K562 (cell line): ENCODE measurements around the gene AMN1. TPM values are rescaled to one million over a fixed set of nuclear protein-coding genes. Genes with fewer than 3 reads are reported as not detected.

Experiments
- BRD9 ChIP-seq: fragments of 450-650 bp; IDR thresholded peaks from 2 replicates; pipeline ENCODE4 v1.6.1; 2018; ENCODE audit warnings: low read depth; ENCODE audit not compliant: partially characterized antibody
- HNRNPH1 ChIP-seq: fragments of 200-400 bp; formaldehyde crosslinking; optimal IDR thresholded peaks from 2 replicates; pipeline ENCODE3; 2017; ENCODE audit warnings: low read depth, mild to moderate bottlenecking, low read length, moderate library complexity
- KAT7 ChIP-seq: sonication (generic); formaldehyde crosslinking; IDR thresholded peaks from 2 replicates; pipeline ENCODE4 v1.8.0; 2022; ENCODE audit warnings: missing genetic modification reagents, mild to moderate bottlenecking, borderline replicate concordance
- MYBL2 ChIP-seq, 2 experiments: fragments of 450-650 bp in 1 of 2; sonication (generic) in 1 of 2; formaldehyde crosslinking in 1 of 2; IDR thresholded peaks; 2 replicates each; pipeline versions ENCODE4 v1.6.1 to v1.8.1; 2017 to 2022; ENCODE audit warnings: borderline replicate concordance in 1 of 2, inconsistent platforms in 1 of 2, low read depth in 1 of 2, mild to moderate bottlenecking in 1 of 2, missing genetic modification reagents in 1 of 2, moderate library complexity in 1 of 2
- NFXL1 ChIP-seq: fragments of 450-650 bp; formaldehyde crosslinking; IDR thresholded peaks from 2 replicates; pipeline ENCODE4 v1.4.0; 2021; ENCODE audit warnings: mild to moderate bottlenecking
- OTX1 ChIP-seq: fragments of 450-650 bp; formaldehyde crosslinking; IDR thresholded peaks from 2 replicates; pipeline ENCODE4 v1.4.0; 2022; ENCODE audit warnings: mild to moderate bottlenecking
- RHOXF2B ChIP-seq: fragments of 250-450 bp; sonication (Bioruptor Pico); conservative IDR thresholded peaks from 2 replicates; pipeline ENCODE4 v1.5.1; 2021
- SAP30 ChIP-seq: fragments of 200-600 bp; sonication (generic); IDR thresholded peaks from 2 replicates; pipeline ENCODE4 v1.6.1; 2012; ENCODE audit warnings: borderline replicate concordance, low read depth, mild to moderate bottlenecking, moderate library complexity, low read length, control low read depth, inconsistent platforms; ENCODE audit not compliant: insufficient read depth, poor library complexity, severe bottlenecking
- SUPT5H ChIP-seq: fragments of 450-650 bp; IDR thresholded peaks from 2 replicates; pipeline ENCODE4 v1.6.1; 2016
- TSC22D4 ChIP-seq: fragments of 450-650 bp; IDR thresholded peaks from 2 replicates; pipeline ENCODE4 v1.6.1; 2016; ENCODE audit warnings: missing genetic modification characterization, missing biosample characterization, control low read depth
- YBX1 ChIP-seq: fragments of 450-650 bp; IDR thresholded peaks from 2 replicates; pipeline ENCODE4 v1.7.1; 2016; ENCODE audit warnings: mild to moderate bottlenecking
- ZNF57 ChIP-seq: fragments of 450-650 bp; formaldehyde crosslinking; IDR thresholded peaks from 2 replicates; pipeline ENCODE4 v1.4.0; 2020; ENCODE audit warnings: mild to moderate bottlenecking, moderate library complexity
- ZNF764 ChIP-seq: fragments of 250-450 bp; sonication (Bioruptor Pico); IDR thresholded peaks from 2 replicates; pipeline ENCODE4 v1.4.0; 2020; ENCODE audit warnings: low read depth, mild to moderate bottlenecking, moderate library complexity
- ZNF778 ChIP-seq: fragments of 450-650 bp; formaldehyde crosslinking; IDR thresholded peaks from 2 replicates; pipeline ENCODE4 v1.4.0; 2020; ENCODE audit warnings: mild to moderate bottlenecking, moderate library complexity
- polyA plus RNA-seq, 8 experiments: library from polyadenylated mRNA; depleted of rRNA in 4 of 8; stranded (reverse) in 5 of 8; unstranded in 3 of 8; fragments of >200 nt; fragmentation: Nextera tagmentation in 2 of 8; fragmentation: Illumina TruSeq in 1 of 8; extraction: Ambion mirVana in 2 of 8; extraction: Trizol in 1 of 8; gene quantifications; 2 replicates each; pipeline versions ENCODE4 v1.2.1 to v1.2.3, GENCODE V29; 2011 to 2014; ENCODE audit warnings: inconsistent platforms in 1 of 8, missing spikeins in 1 of 8
- total RNA-seq, 7 experiments: library from RNA; depleted of rRNA in 6 of 7; stranded (reverse); fragments of >200 nt in 6 of 7; fragmentation: Illumina TruSeq in 2 of 7; extraction: Trizol in 2 of 7; gene quantifications; 2 replicates each; pipeline versions ENCODE4 v1.2.1 to v1.2.3, GENCODE V29; 2011 to 2021; ENCODE audit warnings: low replicate concordance in 1 of 7
- TF ChIP-seq, protein P1 (sequence below), 2 experiments: fragments of 450-650 bp in 1 of 2; sonication (generic) in 1 of 2; formaldehyde crosslinking in 1 of 2; IDR thresholded peaks; 2 replicates each; pipeline versions ENCODE4 v1.7.1 to v1.9.0; 2016 to 2022; ENCODE audit warnings: inconsistent platforms in 1 of 2, mild to moderate bottlenecking in 1 of 2, missing genetic modification reagents in 1 of 2
- TF ChIP-seq, protein P2 (sequence below): sonication (generic); formaldehyde crosslinking; IDR thresholded peaks from 2 replicates; pipeline ENCODE4 v1.8.1; 2023; ENCODE audit warnings: mild to moderate bottlenecking, missing genetic modification reagents, moderate library complexity
- TF ChIP-seq, protein P3 (sequence below): sonication (generic); formaldehyde crosslinking; IDR thresholded peaks from 2 replicates; pipeline ENCODE4 v1.5.0; 2020; ENCODE audit warnings: missing genetic modification reagents

Gene AMN1
- total and polyA plus RNA-seq, 9 of the 15 experiments (the other 6 are each of a cell fraction or from before 2014, with no cell fraction given): 5.2 to 27.6 (median 13.0) TPM

DNA sequence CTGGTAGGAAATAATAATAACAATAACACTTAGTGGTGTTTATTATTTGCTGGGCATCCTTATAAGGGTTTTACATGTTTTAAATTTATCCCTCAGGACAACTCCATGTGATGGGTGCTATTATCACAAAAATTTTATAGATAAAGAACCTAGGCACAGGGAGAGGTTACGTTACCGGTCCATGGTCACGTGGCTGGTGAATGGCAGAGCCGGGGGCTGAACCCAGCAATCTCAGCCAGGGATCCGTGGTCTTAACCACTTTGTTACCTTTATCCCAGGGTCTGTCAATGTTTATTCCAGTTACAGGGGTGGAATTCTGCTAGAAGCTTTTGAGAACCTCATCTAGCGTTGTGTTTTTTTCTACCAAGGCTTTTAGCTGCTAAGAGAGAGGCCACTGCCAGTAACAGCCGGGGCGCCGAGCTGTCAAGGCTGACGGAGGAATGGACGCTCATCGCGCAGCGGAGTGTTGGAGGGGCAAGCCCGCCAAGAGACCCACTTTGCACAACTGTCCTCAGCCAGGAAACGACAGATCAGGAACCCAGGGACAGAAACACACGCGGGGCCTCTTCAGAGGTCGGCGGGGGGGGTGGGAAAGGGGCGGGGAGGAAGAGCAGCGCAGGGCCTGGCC is 418 bp downstream of the AMN1 start (continued):
- TF ChIP-seq, protein P1, sequence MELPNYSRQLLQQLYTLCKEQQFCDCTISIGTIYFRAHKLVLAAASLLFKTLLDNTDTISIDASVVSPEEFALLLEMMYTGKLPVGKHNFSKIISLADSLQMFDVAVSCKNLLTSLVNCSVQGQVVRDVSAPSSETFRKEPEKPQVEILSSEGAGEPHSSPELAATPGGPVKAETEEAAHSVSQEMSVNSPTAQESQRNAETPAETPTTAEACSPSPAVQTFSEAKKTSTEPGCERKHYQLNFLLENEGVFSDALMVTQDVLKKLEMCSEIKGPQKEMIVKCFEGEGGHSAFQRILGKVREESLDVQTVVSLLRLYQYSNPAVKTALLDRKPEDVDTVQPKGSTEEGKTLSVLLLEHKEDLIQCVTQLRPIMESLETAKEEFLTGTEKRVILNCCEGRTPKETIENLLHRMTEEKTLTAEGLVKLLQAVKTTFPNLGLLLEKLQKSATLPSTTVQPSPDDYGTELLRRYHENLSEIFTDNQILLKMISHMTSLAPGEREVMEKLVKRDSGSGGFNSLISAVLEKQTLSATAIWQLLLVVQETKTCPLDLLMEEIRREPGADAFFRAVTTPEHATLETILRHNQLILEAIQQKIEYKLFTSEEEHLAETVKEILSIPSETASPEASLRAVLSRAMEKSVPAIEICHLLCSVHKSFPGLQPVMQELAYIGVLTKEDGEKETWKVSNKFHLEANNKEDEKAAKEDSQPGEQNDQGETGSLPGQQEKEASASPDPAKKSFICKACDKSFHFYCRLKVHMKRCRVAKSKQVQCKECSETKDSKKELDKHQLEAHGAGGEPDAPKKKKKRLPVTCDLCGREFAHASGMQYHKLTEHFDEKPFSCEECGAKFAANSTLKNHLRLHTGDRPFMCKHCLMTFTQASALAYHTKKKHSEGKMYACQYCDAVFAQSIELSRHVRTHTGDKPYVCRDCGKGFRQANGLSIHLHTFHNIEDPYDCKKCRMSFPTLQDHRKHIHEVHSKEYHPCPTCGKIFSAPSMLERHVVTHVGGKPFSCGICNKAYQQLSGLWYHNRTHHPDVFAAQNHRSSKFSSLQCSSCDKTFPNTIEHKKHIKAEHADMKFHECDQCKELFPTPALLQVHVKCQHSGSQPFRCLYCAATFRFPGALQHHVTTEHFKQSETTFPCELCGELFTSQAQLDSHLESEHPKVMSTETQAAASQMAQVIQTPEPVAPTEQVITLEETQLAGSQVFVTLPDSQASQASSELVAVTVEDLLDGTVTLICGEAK (IDR thresholded peaks at IDR 0.05): no peak
- TF ChIP-seq, protein P1 (CRISPR knock-in tag; IDR thresholded peaks at IDR 0.05): no peak
- TF ChIP-seq ZNF778 (CRISPR knock-in tag): no peak
- no peak for TF ChIP-seq OTX1
- TF ChIP-seq MYBL2 (IDR thresholded peaks at IDR 0.05; ENCODE audit: low read depth): no peak
- no peak for TF ChIP-seq MYBL2 (CRISPR knock-in tag; IDR thresholded peaks at IDR 0.05; ENCODE audit: borderline replicate concordance)
- peak; percentile 21; the same call in 1 of the 2 replicates for TF ChIP-seq KAT7
- no peak for TF ChIP-seq YBX1
- TF ChIP-seq SAP30: peak; percentile 62
- TF ChIP-seq, protein P2, sequence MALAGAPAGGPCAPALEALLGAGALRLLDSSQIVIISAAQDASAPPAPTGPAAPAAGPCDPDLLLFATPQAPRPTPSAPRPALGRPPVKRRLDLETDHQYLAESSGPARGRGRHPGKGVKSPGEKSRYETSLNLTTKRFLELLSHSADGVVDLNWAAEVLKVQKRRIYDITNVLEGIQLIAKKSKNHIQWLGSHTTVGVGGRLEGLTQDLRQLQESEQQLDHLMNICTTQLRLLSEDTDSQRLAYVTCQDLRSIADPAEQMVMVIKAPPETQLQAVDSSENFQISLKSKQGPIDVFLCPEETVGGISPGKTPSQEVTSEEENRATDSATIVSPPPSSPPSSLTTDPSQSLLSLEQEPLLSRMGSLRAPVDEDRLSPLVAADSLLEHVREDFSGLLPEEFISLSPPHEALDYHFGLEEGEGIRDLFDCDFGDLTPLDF (CRISPR knock-in tag): no peak
- TF ChIP-seq, protein P3, sequence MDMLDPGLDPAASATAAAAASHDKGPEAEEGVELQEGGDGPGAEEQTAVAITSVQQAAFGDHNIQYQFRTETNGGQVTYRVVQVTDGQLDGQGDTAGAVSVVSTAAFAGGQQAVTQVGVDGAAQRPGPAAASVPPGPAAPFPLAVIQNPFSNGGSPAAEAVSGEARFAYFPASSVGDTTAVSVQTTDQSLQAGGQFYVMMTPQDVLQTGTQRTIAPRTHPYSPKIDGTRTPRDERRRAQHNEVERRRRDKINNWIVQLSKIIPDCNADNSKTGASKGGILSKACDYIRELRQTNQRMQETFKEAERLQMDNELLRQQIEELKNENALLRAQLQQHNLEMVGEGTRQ (CRISPR knock-in tag): peak; percentile 89
- TF ChIP-seq TSC22D4 (tag): no peak
- no peak for TF ChIP-seq HNRNPH1
- TF ChIP-seq ZNF57 (CRISPR knock-in tag): 0 out of 2 replicates have a peak, but pooled peaks have one; percentile 62
- TF ChIP-seq NFXL1 (CRISPR knock-in tag): no peak
- peak; percentile 67 for TF ChIP-seq BRD9
- 0 out of 2 replicates have a peak, but pooled peaks have one; percentile 36 for TF ChIP-seq RHOXF2B (CRISPR knock-in tag)
- peak; percentile 27 for TF ChIP-seq SUPT5H
- TF ChIP-seq ZNF764: peak; percentile 50; the same call in 1 of the 2 replicates
